Right lobe of liver (tissue), 6 donors: Measurements from ENCODE around the gene EEF1AKMT1. TPM values are rescaled to one million over a fixed set of nuclear protein-coding genes. Genes with fewer than 3 reads are reported as not detected.
"Not testable (repeated sequence)": the region's sequence is repeated elsewhere in the genome, so short reads cannot be mapped to it uniquely, and the experiment has no call there.

ENCODE experiments used
- ATAC-seq, 4 donors: fragments of 200-7000 bp; cut with Tn5 transposase; one replicate each; pipeline ENCODE4 v1.9.1; 2020; ENCODE audit warnings: mild to moderate bottlenecking in 4 of 4, moderate library complexity in 4 of 4
- DNase-seq, 3 donors: peaks; one replicate each; pipeline ENCODE4 v3.0.0-alpha.2; 2020
- H3K27ac ChIP-seq, 3 donors: fragments of 200-600 bp; one replicate each; pipeline ENCODE4 v1.8.0; 2022
- H3K27me3 ChIP-seq, 2 donors: fragments of 200-600 bp; one replicate each; pipeline ENCODE4 v1.8.0; 2022
- H3K36me3 ChIP-seq, 4 donors: fragments of 200-600 bp; sonication (generic) in 1 of 4; one replicate each; pipeline versions ENCODE4 v1.5.1 to v1.8.0; 2017 to 2022; ENCODE audit warnings: control low read depth in 1 of 4
- H3K4me1 ChIP-seq, 4 donors: fragments of 200-600 bp; sonication (generic) in 1 of 4; one replicate each; pipeline versions ENCODE4 v1.5.1 to v1.8.0; 2017 to 2022; ENCODE audit warnings: control low read depth in 1 of 4
- H3K4me3 ChIP-seq, 3 donors: fragments of 200-600 bp; one replicate each; pipeline ENCODE4 v1.8.0; 2022
- H3K9me3 ChIP-seq, 4 donors: fragments of 200-600 bp; sonication (generic) in 1 of 4; one replicate each; pipeline versions ENCODE4 v1.5.1 to v1.8.0; 2017 to 2022; ENCODE audit warnings: control low read depth in 1 of 4
- CTCF ChIP-seq, 4 donors: fragments of 200-600 bp in 3 of 4; fragments of 450-650 bp in 1 of 4; IDR thresholded peaks; one replicate each; pipeline versions ENCODE4 v1.5.1 to v1.8.0; 2016 to 2022; ENCODE audit warnings: antibody characterized with exemption in 4 of 4, mild to moderate bottlenecking in 2 of 4
- POLR2A ChIP-seq: fragments of 450-650 bp; IDR thresholded peaks from one replicate; pipeline ENCODE4 v1.6.1; 2017; ENCODE audit warnings: antibody characterized with exemption, mild to moderate bottlenecking
- WGBS: methylation state at CpG from one replicate; pipeline ENCODE4 v1.1.6; 2018; ENCODE audit warnings: low coverage, low lambda C conversion rate; ENCODE audit not compliant: insufficient coverage; ENCODE audit errors: missing lambda C conversion rate; 5-methylcytosine and 5-hydroxymethylcytosine counted together
- intact Hi-C, 2 donors: fragments of 100-400 bp; cut with DNase I; formaldehyde crosslinking; loops; one replicate each; pipeline versions ENCODE4 v1.11.2 to v1.14.1; 2022
- total RNA-seq, 6 experiments: library from RNA; depleted of rRNA in 2 of 6; stranded (reverse); fragments of >200 nt in 2 of 6; fragmentation: NEBNext Ultra II Directional in 3 of 6; extraction: Animal tissue kit (Norgen Biotek cat#: 25700) in 3 of 6; gene quantifications; one replicate each; pipeline versions ENCODE4 v1.1.0 to v1.2.4, GENCODE V29; 2016 to 2023
- donor health status: DM: no; HTN: yes; CAD: no.
- donor health status: DM: no; HTN: no; CAD: no.
- donor health status: DM: no; HTN: no; CAD: no.
- donor health status: DM: no; HTN: yes; CAD: no.
- donor health status: DM: no; HTN: yes; CAD: no.

Gene EEF1AKMT1
- total RNA-seq, 6 experiments from 2014 or later: 5.5 to 10.3 (median 6.3) TPM

- no peaks in the 10 kb centered on the region for H3K4me1 ChIP-seq
- DNase-seq (no peak), ATAC-seq (no peak)
- no peaks in the 10 kb centered on the region for H3K9me3 ChIP-seq
- no peak overlapping the region for H3K27ac ChIP-seq
- TF ChIP-seq POLR2A (no peak), CTCF (IDR thresholded peaks at IDR 0.05) (no peak)
- intact Hi-C loops: no loop called here
- H3K27me3 ChIP-seq: no peaks in the 10 kb centered on the region
- H3K36me3 ChIP-seq: peaks cover 0 to 2% (median 0%) of the 10 kb centered on the region in 4 donors
- 95% methylated on average over 4 of the region's 4 CpGs for WGBS
- no peak overlapping the region for H3K4me3 ChIP-seq
These were observed 89.7 kb downstream of the EEF1AKMT1 start for GRCh38 chr13:20684041-20684440.

- Histone ChIP-seq H3K27ac (no peak overlapping the region), H3K9me3 (no peaks in the 10 kb centered on the region), H3K4me3 (no peak overlapping the region), H3K4me1 (peaks cover 0 to 3% (median 0%) of the 10 kb centered on the region in 4 donors), H3K36me3 (peaks cover 0 to 2% (median 0%) of the 10 kb centered on the region in 4 donors), H3K27me3 (no peaks in the 10 kb centered on the region)
- ATAC-seq (no peak), DNase-seq (no peak)
- TF ChIP-seq POLR2A (no peak), CTCF (IDR thresholded peaks at IDR 0.05) (no peak)
- WGBS: 90% methylated on average over 1 of the region's 1 CpG
- intact Hi-C loops: no loop called here
These were observed 91.7 kb downstream of the EEF1AKMT1 start for GRCh38 chr13:20682061-20682460.

- intact Hi-C loops, DNase-seq, H3K9me3 ChIP-seq, ATAC-seq, H3K4me1 ChIP-seq, H3K4me3 ChIP-seq, H3K27me3 ChIP-seq, H3K36me3 ChIP-seq, H3K27ac ChIP-seq: not testable (repeated sequence)
- WGBS: 75% methylated on average over 5 of the region's 5 CpGs
These were observed 92.3 kb downstream of the EEF1AKMT1 start for GRCh38 chr13:20681481-20681880.

GRCh38 chr13:20680416-20681080 lies 93.2 kb downstream of the EEF1AKMT1 start:
- Histone ChIP-seq H3K4me1 (peaks cover 0 to 3% (median 0%) of the 10 kb centered on the region in 4 donors), H3K27ac (no peak overlapping the region), H3K4me3 (no peak overlapping the region), H3K9me3 (no peaks in the 10 kb centered on the region), H3K36me3 (peaks cover 0 to 1% (median 0%) of the 10 kb centered on the region in 4 donors), H3K27me3 (no peaks in the 10 kb centered on the region)
- no peak for ATAC-seq
- TF ChIP-seq CTCF (IDR thresholded peaks at IDR 0.05) (no peak), POLR2A (no peak)
- intact Hi-C loops: no loop called here
- no peak for DNase-seq
- WGBS: 97% methylated on average over 7 of the region's 10 CpGs

- intact Hi-C loops: no loop called here
- WGBS: 56% methylated on average over 3 of the region's 3 CpGs
- H3K4me3 ChIP-seq: no peak overlapping the region
- DNase-seq: no peak
- no peak for ATAC-seq
- TF ChIP-seq CTCF (IDR thresholded peaks at IDR 0.05) (no peak), POLR2A (no peak)
- no peak overlapping the region for H3K27ac ChIP-seq
- no peaks in the 10 kb centered on the region for H3K27me3 ChIP-seq
- H3K9me3 ChIP-seq: no peaks in the 10 kb centered on the region
- H3K4me1 ChIP-seq: peaks cover 0 to 3% (median 0%) of the 10 kb centered on the region in 4 donors
- peaks cover 0 to 6% (median 0%) of the 10 kb centered on the region in 4 donors for H3K36me3 ChIP-seq
These were observed 93.9 kb downstream of the EEF1AKMT1 start for GRCh38 chr13:20679879-20680278.

Other genes starting within 250 kb of the EEF1AKMT1 start
- gene CRYL1, start 248.1 kb downstream of the EEF1AKMT1 start, total RNA-seq: 100 to 1,000 TPM; 111 to 185 (median 151) TPM
- gene IFT88, start 206.8 kb downstream of the EEF1AKMT1 start, total RNA-seq: 10 to 100 TPM in 4 of 6 experiments, 1 to 10 TPM in 2; 7.9 to 17.6 (median 11.8) TPM
- gene IL17D, start 70.3 kb downstream of the EEF1AKMT1 start, total RNA-seq: under 1 TPM in 3 of 6 experiments, not detected in 3; 0.19 to 0.64 (median 0.42) TPM
- 1 to 10 TPM; 4.4 to 9.9 (median 7.2) TPM for gene XPO4, start 128.8 kb upstream of the EEF1AKMT1 start, total RNA-seq